ENCODE results near the gene POPDC3.
"Not testable (repeated sequence)": the region's sequence is repeated elsewhere in the genome, so short reads cannot be mapped to it uniquely, and the experiment has no call there.

POPDC3 gene

DNA sequence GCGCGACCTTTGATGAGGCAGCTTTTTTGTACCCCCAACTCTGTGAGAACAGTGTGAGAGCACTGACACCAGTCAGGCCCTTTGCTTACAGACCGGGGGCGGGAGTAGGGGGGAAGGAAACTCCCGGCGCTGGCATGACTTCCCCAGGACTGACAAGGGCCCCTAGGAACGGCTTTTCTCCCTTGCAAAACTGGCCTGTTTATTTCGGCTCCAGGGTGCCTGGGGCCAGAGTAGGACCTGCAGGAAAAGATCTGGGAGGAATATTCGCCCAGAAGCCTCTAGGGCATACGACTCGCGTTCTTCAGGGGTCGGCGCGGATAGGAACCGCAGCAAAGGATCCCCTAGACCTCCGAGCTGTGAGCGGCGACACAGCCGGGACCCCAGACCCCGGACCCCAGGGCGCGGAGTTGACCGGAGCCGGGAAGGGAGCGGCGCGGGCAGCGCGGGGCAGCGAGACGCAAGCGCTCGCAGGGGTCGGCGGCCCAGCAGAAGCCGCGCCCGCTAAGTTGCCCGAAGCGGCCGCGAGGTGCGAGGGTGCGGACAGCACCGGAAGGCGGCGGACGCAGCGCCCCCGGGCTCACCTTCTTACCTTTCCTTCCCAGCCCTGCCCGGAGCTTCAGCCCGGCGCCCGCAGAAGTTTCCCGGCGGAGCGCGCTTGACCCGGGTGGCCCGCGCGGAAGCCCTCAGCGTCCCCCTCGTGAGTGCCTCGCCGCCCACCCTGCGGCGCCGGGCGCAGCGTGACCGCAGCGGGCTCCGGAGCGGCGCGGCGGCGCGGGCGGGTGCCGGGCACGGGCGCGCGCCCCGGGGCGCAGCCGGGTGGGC lies at the start of gene POPDC3:
POPDC3 (minus strand) TSS at position 771 of the 822 bp plus-strand sequence. CDS start 18,105 bp downstream, outside the sequence.
- DNase-seq: no peak

DNA sequence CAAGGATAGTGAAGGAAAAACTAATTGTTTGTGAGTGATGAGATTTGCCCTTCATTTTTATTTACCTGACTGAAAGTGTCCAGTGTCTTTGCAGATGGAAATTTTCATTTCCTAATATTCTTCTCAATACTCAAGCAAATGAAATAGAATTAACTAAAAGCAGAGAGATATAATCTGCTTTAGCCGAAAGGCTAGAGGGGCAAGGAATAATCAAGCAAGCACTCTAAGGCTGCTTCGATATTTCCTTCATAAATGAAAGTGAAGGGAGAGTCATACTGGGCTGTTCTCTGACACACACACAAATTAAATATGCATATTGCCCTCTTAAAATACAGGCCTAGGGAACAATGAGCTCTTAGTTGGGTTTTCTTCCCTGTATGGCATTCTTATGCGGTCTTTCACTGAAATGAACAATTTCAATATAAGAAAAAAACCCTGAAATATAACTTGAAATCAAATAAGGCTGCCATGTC lies 47.5 kb upstream of the POPDC3 start:
- no peak for DNase-seq

- no peak for DNase-seq
These were observed 46.9 kb upstream of the POPDC3 start for GRCh38 chr6:105226598-105227294.

GRCh38 chr6:105223242-105223641 lies 43.4 kb upstream of the POPDC3 start:
- DNase-seq: no peak

DNA sequence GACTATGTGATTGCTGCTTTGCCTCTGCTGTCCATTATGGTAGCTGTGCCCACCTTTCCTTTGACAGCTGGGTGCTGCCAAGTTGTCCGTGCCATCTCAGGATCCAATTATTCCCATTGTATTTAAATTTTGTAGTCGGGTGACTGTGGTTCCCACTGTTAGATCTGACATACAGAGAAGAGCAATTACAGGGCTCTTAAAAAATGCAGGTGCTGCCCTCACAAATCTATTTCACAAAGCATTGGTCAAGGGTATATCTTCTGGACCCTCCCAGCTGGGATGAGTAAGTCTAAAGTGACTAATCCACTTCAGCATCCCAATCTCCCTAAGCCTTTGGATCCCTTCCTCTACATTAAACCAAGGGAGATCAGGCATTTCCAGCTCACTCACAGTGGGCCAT lies 41.4 kb upstream of the POPDC3 start:
- not testable (repeated sequence) for DNase-seq

GRCh38 chr6:105220186-105220585 lies 40.4 kb upstream of the POPDC3 start:
- no peak for DNase-seq

DNA sequence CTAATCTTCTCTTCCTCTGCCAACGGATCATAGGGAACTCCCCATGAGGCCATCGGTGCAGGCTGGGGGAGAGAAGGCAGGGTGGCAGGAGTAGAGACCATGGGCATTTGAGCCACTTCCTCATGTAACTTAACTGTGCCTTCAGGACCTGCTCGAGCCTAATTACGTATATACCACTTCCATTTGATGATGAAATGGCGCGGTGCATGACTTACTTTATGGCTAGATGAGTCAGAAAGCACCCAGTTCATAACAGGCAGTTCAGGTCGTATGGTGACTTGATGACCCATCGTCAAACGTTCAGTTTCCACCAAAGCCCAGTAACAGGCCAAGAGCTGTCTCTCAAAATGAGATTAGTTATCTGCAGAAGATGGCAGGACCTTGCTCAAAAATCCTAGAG lies 39.4 kb upstream of the POPDC3 start:
- not testable (repeated sequence) for DNase-seq

GRCh38 chr6:105215506-105215905 lies 35.7 kb upstream of the POPDC3 start:
- no peak for DNase-seq

GRCh38 chr6:105214668-105215067 lies 34.9 kb upstream of the POPDC3 start:
- DNase-seq: no peak

DNA sequence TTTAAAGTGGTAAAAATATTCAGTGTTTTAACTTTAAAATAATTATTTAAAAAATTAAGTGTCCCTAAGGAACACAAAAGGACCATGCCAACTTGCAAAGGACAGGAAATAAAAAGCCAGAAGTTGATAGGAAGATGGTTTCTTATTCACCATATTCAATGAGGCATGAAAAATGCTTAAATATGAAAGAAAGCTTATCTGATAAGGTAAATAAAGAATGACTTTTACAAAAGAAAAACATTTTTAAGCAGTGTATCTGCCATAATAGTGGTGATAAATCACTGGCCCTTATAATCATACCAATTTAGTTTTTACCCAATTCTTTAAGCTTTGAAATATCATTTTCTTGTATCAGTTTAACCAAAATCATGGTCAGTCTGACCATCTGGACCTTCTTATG lies 33.5 kb upstream of the POPDC3 start:
- DNase-seq: no peak

GRCh38 chr6:105212587-105212986 lies 32.8 kb upstream of the POPDC3 start:
- no peak for DNase-seq

- DNase-seq: no peak
These were observed 32.0 kb upstream of the POPDC3 start for GRCh38 chr6:105211831-105212230.

DNA sequence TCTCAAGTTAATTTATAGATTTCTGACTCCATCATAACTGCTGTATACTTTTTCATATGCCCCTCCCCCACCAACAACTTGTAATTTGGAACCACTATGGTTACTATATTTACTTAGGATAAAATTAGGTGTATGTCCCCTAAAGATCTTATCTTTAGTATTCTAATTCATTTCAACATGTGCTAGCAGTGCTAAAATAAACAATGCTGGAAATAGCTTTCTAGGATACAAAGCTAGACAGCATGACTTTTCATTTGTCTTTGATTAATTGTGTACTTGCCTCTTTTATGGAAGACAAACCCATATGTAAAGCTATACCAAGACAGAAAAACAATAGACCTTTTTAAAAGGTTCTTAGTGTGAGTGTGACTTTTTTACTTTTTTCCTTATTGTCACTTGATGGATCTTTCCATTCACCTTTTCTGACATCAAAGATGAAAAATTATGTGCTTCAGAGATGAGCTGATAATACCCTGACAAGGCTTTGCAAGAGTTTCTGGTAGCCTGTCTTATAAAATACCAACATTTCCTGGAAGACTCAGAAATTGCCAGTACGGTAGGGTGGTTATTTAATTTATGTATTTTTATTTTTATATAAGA lies 31.2 kb upstream of the POPDC3 start:
- no peak for DNase-seq

GRCh38 chr6:105209950-105210706 lies 30.3 kb upstream of the POPDC3 start:
- no peak for DNase-seq

DNA sequence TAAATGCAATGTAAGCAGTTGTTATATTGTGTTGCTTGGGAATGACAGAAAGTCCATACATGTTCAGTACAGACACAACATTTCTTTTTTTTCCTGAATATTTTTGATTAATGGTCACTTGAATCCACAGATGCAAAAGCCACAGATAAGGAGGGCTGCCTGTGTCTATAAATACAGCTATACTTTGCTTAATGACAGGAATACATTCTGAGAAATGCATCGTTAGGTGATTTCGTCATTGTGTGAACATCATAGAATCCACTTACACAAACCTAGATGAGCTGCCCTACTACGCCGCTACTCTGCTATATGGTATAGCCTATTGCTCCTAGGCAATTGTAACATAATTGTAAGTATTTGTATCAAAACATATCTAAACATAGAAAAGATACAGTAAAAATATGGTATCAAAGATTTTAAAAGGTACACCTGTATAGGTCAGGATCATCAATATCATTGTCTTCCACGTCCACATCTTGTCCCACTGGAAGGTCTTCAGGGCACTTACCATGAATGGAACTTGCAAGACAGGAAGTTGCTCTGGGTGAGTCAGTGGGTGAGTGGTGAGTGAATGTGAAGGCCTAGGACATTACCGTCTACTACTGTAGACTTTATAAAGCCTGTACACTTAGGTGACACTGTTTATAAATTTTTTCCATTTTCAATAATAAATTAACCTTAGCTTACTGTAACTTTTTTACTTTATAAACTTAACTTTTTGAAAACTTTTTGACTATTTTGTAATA lies 27.9 kb upstream of the POPDC3 start:
- DNase-seq: no peak

GRCh38 chr6:105204768-105205167 lies 25.0 kb upstream of the POPDC3 start:
- no peak for DNase-seq

DNA sequence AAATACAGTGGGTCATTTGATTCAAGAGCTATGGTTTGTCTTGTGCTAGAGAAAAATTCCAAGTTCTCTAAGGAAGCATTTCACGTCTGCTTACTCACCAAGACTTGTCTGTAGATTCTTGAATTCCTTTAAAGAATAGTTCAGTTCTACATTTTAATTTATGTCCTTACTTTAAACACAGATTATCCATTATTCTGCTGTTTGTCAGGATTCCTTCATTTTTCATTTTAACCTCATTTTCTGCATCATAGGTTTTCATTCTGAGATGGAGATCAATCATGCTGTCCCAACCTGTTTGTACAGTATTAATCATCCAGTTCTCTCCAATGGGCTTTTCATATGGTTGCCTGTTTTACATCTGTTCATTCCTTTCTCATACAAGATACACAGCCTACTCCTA lies 24.5 kb upstream of the POPDC3 start:
- no peak for DNase-seq

DNA sequence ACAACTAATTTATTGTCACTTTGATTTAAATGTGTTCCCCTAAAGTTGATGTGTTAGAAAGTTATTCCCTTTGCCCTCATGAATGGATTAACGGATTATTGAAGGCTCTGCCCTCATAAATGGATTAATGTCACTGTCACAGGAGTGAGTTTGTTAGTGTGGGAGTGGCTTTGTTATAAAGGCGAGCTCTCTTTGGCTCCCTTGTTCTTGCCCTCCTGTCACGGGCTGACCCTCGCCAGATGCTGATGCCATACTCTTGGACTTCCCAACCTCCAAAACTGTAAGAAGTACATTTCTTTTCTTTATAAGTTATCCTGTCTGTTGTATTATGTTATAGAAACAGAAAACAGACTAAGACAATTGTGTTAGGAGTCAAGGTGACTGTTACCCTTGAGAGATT lies 22.7 kb upstream of the POPDC3 start:
- no peak for DNase-seq

- no peak for DNase-seq
These were observed 20.4 kb upstream of the POPDC3 start for GRCh38 chr6:105200133-105200730.

DNA sequence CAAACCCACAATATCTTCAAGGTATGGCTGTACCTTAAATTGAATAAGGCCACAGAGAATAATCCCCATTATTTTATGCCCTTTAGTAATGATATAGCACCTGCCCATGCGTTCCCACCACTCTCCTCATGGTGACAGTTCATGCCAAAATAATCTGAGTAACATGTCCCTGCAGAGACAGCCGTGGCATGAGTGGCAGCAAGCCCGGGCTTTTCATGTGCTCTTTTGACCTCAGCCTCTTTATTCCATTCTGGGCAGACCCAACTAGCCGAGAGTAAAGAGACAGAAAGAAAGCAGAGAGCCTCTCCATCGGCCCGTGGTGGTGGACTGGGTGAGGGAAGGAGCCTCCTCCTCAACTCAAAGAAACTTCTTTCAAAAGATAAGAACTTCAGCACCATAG lies 19.9 kb upstream of the POPDC3 start:
- DNase-seq: no peak

DNA sequence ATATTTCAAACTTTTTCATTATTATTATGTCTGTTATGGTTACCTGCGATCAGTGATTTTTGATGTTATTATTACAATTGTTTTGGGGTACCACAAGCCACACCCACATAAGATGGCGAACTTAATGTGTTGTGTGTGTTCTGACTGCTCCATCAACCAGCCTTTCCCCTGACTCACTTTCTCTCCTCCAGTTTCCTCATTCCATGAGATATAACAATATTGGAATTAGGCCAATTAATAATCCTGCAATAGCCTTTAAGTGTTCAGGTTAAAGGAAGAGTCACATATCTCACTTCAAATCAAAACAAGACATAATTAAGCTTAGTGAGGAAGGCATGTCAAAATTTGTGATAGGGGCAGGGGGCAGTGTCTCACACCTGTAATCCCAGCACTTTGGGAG lies 16.3 kb upstream of the POPDC3 start:
- DNase-seq: no peak

DNA sequence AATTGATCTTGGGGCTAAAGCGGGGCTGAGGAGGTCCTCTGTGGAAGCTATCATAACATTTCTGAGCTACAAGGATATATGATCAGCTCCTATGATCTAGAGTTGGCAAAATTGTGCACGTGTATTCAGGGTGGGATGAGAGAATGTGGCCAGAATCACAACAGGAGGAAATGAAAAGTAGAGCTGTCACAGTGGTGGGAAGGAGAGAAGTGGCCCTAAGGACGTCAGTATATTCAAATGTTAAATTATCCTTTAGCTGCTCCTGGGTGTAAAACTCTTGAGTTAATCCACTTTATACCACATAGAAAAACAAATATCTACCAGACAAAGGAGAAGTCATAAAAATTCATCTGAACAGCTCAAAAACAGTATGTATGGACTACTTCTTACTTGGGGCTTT lies 14.8 kb upstream of the POPDC3 start:
- no peak for DNase-seq
